ENCODE results near the gene RFX2.

RFX2 gene

DNA sequence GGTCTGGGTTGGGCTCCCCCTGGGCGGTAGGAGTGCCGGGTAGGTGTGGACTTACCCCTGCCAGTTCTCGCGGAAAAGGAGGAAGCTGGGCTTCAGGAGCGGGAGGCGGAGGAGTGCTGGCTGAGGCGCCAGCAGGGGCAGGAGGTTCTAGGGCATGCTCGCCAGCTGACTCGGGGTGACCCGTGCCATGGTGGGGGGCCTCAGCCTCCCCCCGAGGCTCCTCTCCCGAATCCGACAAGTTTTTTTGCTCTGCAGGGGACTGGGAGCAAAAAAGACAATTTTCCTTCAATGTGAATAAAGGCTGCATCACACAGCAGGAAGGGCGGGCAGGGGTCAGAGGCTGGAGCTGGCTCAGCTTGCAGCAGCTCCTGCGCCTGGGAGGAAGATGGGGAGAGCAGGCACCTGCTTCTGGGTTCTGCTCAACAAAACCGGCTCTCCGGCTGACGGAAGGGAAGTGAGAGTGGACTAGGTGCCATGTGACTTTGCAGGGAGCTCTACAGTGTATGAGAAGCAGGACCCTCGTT, 158.9 kb downstream of the RFX2 start:
- Histone ChIP-seq H3K36me3 (ENCODE audit: control insufficient read depth, insufficient read depth, low read length) (no peaks in the 10 kb centered on the region), H3K9me3 (ENCODE audit: control insufficient read depth, low read length) (no peaks in the 10 kb centered on the region), H3K27ac (ENCODE audit: insufficient read depth, low read length, poor library complexity, severe bottlenecking) (no peak overlapping the region), H3K4me1 (ENCODE audit: control insufficient read depth, insufficient read depth, low read length, poor library complexity, severe bottlenecking) (peaks cover 69% of the 10 kb centered on the region), H3K27me3 (replicated peaks; ENCODE audit: control insufficient read depth, insufficient read depth, low read length, poor library complexity, severe bottlenecking) (no peaks in the 10 kb centered on the region), H3K4me3 (ENCODE audit: insufficient read depth, low read depth, low read length, poor library complexity, severe bottlenecking) (no peak overlapping the region)
- DNase-seq = no peak

DNA sequence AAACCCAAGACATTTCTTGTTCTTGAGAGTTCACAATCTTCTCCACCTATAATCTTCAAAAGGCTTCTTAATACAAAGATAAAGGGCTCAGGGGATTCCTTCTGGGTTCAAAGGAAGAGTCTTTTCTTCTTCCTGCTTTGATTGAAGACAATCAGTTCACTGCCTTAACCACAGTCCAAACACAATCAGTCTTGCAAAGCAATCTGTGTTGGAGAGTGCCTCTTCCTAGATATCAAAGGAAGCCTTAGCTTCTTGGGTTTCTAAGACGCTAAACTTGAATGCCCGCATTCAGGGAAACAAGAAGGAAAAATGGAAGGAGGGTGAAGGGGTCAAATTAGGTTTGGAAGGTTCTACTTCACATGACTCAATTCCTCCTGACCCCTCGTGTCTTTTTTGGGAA, 159.6 kb downstream of the RFX2 start:
- Histone ChIP-seq H3K36me3 (ENCODE audit: control insufficient read depth, insufficient read depth, low read length) (no peaks in the 10 kb centered on the region), H3K27me3 (replicated peaks; ENCODE audit: control insufficient read depth, insufficient read depth, low read length, poor library complexity, severe bottlenecking) (no peaks in the 10 kb centered on the region), H3K27ac (ENCODE audit: insufficient read depth, low read length, poor library complexity, severe bottlenecking) (peak overlapping the region; percentile 59), H3K4me3 (ENCODE audit: insufficient read depth, low read depth, low read length, poor library complexity, severe bottlenecking) (no peak overlapping the region), H3K4me1 (ENCODE audit: control insufficient read depth, insufficient read depth, low read length, poor library complexity, severe bottlenecking) (peaks cover 69% of the 10 kb centered on the region), H3K9me3 (ENCODE audit: control insufficient read depth, low read length) (no peaks in the 10 kb centered on the region)
- DNase-seq = no peak

DNA sequence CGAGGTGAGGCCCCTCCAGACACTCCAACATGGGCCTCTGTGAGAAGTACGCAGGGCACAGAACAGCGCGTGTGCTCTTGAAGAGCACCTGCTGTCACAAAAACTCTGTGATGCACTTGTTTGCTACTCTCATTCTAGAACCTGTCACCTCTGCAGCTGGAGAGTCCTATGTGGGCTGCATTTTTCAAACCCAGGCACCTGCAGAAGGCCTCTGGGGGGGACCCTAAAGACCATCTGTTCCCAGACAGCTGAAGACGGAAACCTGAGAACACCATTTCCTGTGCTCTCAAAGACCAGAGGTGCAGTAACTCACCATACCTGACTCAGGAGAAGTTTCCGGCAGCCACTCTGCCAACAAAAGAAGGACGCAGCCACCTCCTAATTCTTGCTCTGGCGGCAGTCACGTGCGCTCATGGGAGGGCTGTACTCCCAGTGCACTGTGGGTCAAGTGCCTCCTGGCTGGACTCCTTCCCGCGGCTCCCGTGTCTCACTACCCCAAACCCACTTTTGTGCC, 160.5 kb downstream of the RFX2 start:
- peak in 1 of 3 donors; percentile 27 for DNase-seq
- H3K27me3 ChIP-seq (replicated peaks; ENCODE audit: control insufficient read depth, insufficient read depth, low read length, poor library complexity, severe bottlenecking) = no peaks in the 10 kb centered on the region
- no peaks in the 10 kb centered on the region for H3K36me3 ChIP-seq (ENCODE audit: control insufficient read depth, insufficient read depth, low read length)
- H3K4me3 ChIP-seq (ENCODE audit: insufficient read depth, low read depth, low read length, poor library complexity, severe bottlenecking) = peak overlapping the region; percentile 20
- H3K9me3 ChIP-seq (ENCODE audit: control insufficient read depth, low read length) = no peaks in the 10 kb centered on the region
- peak overlapping the region; percentile 59 for H3K27ac ChIP-seq (ENCODE audit: insufficient read depth, low read length, poor library complexity, severe bottlenecking)
- peaks cover 69% of the 10 kb centered on the region for H3K4me1 ChIP-seq (ENCODE audit: control insufficient read depth, insufficient read depth, low read length, poor library complexity, severe bottlenecking)

DNA sequence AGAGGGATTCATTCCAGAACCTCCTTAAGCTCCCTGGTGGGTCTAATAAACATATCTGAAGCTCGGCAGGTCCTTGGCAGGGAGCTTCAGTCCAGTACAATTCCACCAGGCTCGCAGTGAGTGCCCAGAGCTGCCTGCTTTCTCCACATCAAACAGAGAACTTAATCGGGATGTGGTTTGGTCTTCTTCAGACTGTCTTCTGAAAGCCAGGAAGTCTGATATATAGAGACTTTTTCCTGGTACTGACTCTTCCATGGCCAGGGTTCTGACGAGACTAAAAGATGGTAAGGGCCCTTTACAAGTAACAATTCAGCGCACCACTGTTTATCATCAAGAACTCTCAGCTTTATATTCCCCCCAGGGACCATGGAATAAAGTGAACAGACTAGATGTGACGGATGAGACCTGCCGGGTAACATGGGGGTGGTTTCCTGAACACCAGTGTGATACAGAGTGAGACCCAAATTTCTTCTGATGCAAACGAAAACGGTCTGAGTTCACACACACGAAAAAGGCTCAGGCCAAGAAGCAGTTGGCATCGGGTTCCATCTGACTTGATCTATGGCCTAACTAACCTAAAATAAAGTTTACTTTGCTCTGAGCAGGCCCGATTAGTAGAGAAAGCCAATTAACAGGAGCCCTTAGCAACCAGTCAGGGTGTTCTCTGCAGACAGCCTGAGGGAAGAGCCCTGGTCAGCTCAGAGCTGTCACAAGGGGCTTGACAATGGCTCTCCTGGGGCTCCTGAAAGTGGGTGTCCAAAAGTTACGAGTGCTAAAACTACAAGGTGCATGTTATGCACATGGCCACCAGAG, 161.3 kb downstream of the RFX2 start:
- DNase-seq = no peak
- peak overlapping the region; percentile 13 for H3K4me3 ChIP-seq (ENCODE audit: insufficient read depth, low read depth, low read length, poor library complexity, severe bottlenecking)
- H3K27me3 ChIP-seq (replicated peaks; ENCODE audit: control insufficient read depth, insufficient read depth, low read length, poor library complexity, severe bottlenecking) = no peaks in the 10 kb centered on the region
- peaks cover 62% of the 10 kb centered on the region for H3K4me1 ChIP-seq (ENCODE audit: control insufficient read depth, insufficient read depth, low read length, poor library complexity, severe bottlenecking)
- peaks cover 2% of the 10 kb centered on the region for H3K36me3 ChIP-seq (ENCODE audit: control insufficient read depth, insufficient read depth, low read length)
- H3K27ac ChIP-seq (ENCODE audit: insufficient read depth, low read length, poor library complexity, severe bottlenecking) = peak overlapping the region; percentile 59
- H3K9me3 ChIP-seq (ENCODE audit: control insufficient read depth, low read length) = no peaks in the 10 kb centered on the region

DNA sequence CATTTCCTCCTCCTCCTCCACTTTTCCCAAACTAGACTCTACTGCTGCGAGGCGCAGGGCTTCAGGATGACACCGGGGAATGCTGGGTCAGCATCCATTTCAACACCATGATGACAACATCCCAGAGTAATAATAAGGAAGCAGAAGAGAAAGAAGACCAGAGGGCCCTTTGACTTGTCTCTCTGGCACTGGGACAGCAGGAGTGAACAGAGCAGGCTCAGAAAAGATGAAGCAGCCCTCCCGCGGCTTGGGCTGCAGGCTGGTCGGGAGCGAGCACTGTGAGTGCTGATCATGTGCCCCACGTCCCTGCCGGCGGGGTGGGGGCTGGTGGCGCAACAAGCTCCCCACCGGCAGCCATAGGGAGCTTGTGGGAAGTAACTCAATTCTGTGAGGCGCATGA, 162.9 kb downstream of the RFX2 start:
- peaks cover 3% of the 10 kb centered on the region for H3K36me3 ChIP-seq (ENCODE audit: control insufficient read depth, insufficient read depth, low read length)
- H3K4me3 ChIP-seq (ENCODE audit: insufficient read depth, low read depth, low read length, poor library complexity, severe bottlenecking) = no peak overlapping the region
- H3K4me1 ChIP-seq (ENCODE audit: control insufficient read depth, insufficient read depth, low read length, poor library complexity, severe bottlenecking) = peaks cover 49% of the 10 kb centered on the region
- DNase-seq = no peak
- H3K27ac ChIP-seq (ENCODE audit: insufficient read depth, low read length, poor library complexity, severe bottlenecking) = peak overlapping the region; percentile 16
- H3K27me3 ChIP-seq (replicated peaks; ENCODE audit: control insufficient read depth, insufficient read depth, low read length, poor library complexity, severe bottlenecking) = no peaks in the 10 kb centered on the region
- H3K9me3 ChIP-seq (ENCODE audit: control insufficient read depth, low read length) = no peaks in the 10 kb centered on the region

DNA sequence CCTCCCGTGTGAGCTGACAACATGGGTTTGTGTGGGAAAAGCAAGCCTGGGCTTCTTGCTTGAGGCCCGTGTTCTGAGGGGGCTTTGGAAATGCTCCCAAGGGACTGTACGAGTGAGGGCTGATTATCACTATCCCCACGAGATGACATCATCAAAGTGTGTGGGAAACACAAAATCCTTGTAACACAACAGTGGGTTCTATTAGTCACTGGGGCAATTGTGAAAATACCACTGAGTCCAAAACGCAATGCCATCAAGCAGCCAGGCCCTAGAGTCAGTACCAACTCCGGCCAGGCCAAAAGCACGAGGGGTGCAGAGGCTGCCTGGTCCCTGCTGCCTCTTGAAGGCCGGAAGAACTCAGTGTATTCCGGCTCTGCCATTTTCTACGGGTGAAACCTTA, 166.7 kb downstream of the RFX2 start:
- Histone ChIP-seq H3K36me3 (ENCODE audit: control insufficient read depth, insufficient read depth, low read length) (peaks cover 20% of the 10 kb centered on the region), H3K4me3 (ENCODE audit: insufficient read depth, low read depth, low read length, poor library complexity, severe bottlenecking) (no peak overlapping the region)
- no peak for DNase-seq

More for the DNA sequence above, 166.7 kb downstream of the RFX2 start:
- Histone ChIP-seq H3K4me1 (ENCODE audit: control insufficient read depth, insufficient read depth, low read length, poor library complexity, severe bottlenecking) (peaks cover 13% of the 10 kb centered on the region), H3K27me3 (replicated peaks; ENCODE audit: control insufficient read depth, insufficient read depth, low read length, poor library complexity, severe bottlenecking) (no peaks in the 10 kb centered on the region), H3K27ac (ENCODE audit: insufficient read depth, low read length, poor library complexity, severe bottlenecking) (no peak overlapping the region), H3K9me3 (ENCODE audit: control insufficient read depth, low read length) (no peaks in the 10 kb centered on the region)

All from effector memory CD4-positive, alpha-beta T cell (primary cell).